Activated naive CD8-positive, alpha-beta T cell treated with anti-CD3 and anti-CD28 coated beads, Interleukin-2, amount 50 U/mL, for 16 hours (primary cell): ENCODE measurements around the gene HBM.
A peak's percentile ranks its signal among the peaks of the same experiment; 100 is the strongest.
"Not testable (repeated sequence)": the region's sequence is repeated elsewhere in the genome, so short reads cannot be mapped to it uniquely, and the experiment has no call there.

Source experiments
- DNase-seq: peaks from one replicate; pipeline ENCODE4 v3.0.0-alpha.2; 2020; ENCODE audit warnings: low read depth, low spot score

The HBM gene

GRCh38 chr16:169014-169413 lies 3.2 kb downstream of the HBM start:
- DNase-seq = no peak

- not testable (repeated sequence) for DNase-seq
Measured at GRCh38 chr16:170088-170507, 4.3 kb downstream of the HBM start.

- DNase-seq = no peak
Measured at GRCh38 chr16:170788-171187, 5.0 kb downstream of the HBM start.

GRCh38 chr16:172374-172941 lies 6.7 kb downstream of the HBM start, which contains the start of gene HBA2:
Gene HBA2, plus strand, starts transcription at chr16:172876. Its CDS starts 37 bp downstream, at chr16:172913.
- DNase-seq = not testable (repeated sequence)

- not testable (repeated sequence) for DNase-seq
Measured at GRCh38 chr16:173211-173854, 7.6 kb downstream of the HBM start.

- not testable (repeated sequence) for DNase-seq
Measured at GRCh38 chr16:173928-174769, 8.4 kb downstream of the HBM start.

GRCh38 chr16:175011-175949 lies 9.5 kb downstream of the HBM start:
- no peak for DNase-seq

- not testable (repeated sequence) for DNase-seq
Measured at GRCh38 chr16:176006-176405, 10.2 kb downstream of the HBM start.

- DNase-seq = not testable (repeated sequence)
Measured at GRCh38 chr16:176477-177382, 11.0 kb downstream of the HBM start, which contains the start of gene HBA1. Gene HBA1, plus strand, starts transcription at chr16:176680. Its CDS starts 37 bp downstream, at chr16:176717.

GRCh38 chr16:177394-177822 lies 11.6 kb downstream of the HBM start:
- no peak for DNase-seq

GRCh38 chr16:177981-178667 lies 12.3 kb downstream of the HBM start:
- no peak for DNase-seq

- DNase-seq = no peak
Measured at GRCh38 chr16:178668-179015, 12.9 kb downstream of the HBM start.

GRCh38 chr16:179211-180092 lies 13.7 kb downstream of the HBM start:
- DNase-seq = no peak

GRCh38 chr16:180101-180675 lies 14.4 kb downstream of the HBM start, which contains the start of gene HBQ1:
Gene HBQ1, plus strand, starts transcription at chr16:180459. Its CDS starts 28 bp downstream, at chr16:180487.
- no peak for DNase-seq

- DNase-seq = no peak
Measured at GRCh38 chr16:180681-181564, 15.1 kb downstream of the HBM start.

- peak; percentile 66 for DNase-seq
Measured at GRCh38 chr16:181565-182021, 15.8 kb downstream of the HBM start.

- DNase-seq = no peak
Measured at GRCh38 chr16:183005-183404, 17.2 kb downstream of the HBM start.
